PC-3 (cell line): ENCODE measurements around the gene FGGY. TPM values are rescaled to one million over a fixed set of nuclear protein-coding genes. Genes with fewer than 3 reads are reported as not detected.
A peak's percentile ranks its signal among the peaks of the same experiment; 100 is the strongest.

Experiments
- ATAC-seq: fragments of 200-7000 bp; cut with Tn5 transposase; 2 replicates; pipeline ENCODE4 v1.9.1; 2020; ENCODE audit warnings: mild to moderate bottlenecking, moderate library complexity
- BruUV-seq: library from RNA; stranded (reverse); fragments of 400-500 nt; replicated peaks from 2 replicates; lab custom pipeline; 2021; lab: Mats Ljungman, UMichigan
- CTCF ChIA-PET: fragments of 300-600 bp; sonication (Branson Sonifier 250); formaldehyde crosslinking; loops from one replicate; lab custom pipeline; 2022; ENCODE audit warnings: antibody characterized with exemption; lab: Charles Lee
- POLR2A ChIA-PET: fragments of 300-600 bp; sonication (Branson Sonifier 250); formaldehyde crosslinking; loops from one replicate; lab custom pipeline; 2022; ENCODE audit warnings: antibody characterized with exemption; ENCODE audit not compliant: unreplicated experiment; lab: Charles Lee
- DNase-seq: peaks from one replicate; pipeline ENCODE4 v3.0.0-alpha.2; 2015
- H2AFZ ChIP-seq: fragments of 300-600 bp; sonication (generic); 2 replicates; pipeline ENCODE4 v1.6.0; 2016; ENCODE audit warnings: antibody characterized with exemption, low read length
- H3F3A ChIP-seq: fragments of 300-600 bp; sonication (generic); one replicate; pipeline ENCODE4 v1.6.0; 2017; ENCODE audit warnings: antibody characterized with exemption, low read length, control low read depth, mild to moderate bottlenecking; ENCODE audit not compliant: unreplicated experiment
- H3K27ac ChIP-seq: fragments of 300-600 bp; sonication (generic); 2 replicates; pipeline ENCODE4 v1.5.1; 2016; ENCODE audit warnings: mild to moderate bottlenecking, low read length
- H3K27me3 ChIP-seq: fragments of 300-600 bp; sonication (generic); 2 replicates; pipeline ENCODE4 v1.6.1; 2016; ENCODE audit warnings: low read length, mixed read lengths
- H3K36me3 ChIP-seq: fragments of 300-600 bp; sonication (generic); 2 replicates; pipeline ENCODE4 v1.6.1; 2016; ENCODE audit warnings: low read depth, mixed run types, low read length, mixed read lengths
- H3K4me1 ChIP-seq: fragments of 300-600 bp; sonication (generic); 2 replicates; pipeline ENCODE4 v1.5.1; 2016; ENCODE audit warnings: low read length; ENCODE audit not compliant: insufficient read depth
- H3K4me2 ChIP-seq: fragments of 300-600 bp; sonication (generic); 2 replicates; pipeline ENCODE4 v1.6.0; 2016; ENCODE audit warnings: low read length
- H3K4me3 ChIP-seq: fragments of 300-600 bp; sonication (generic); 2 replicates; pipeline ENCODE4 v1.5.1; 2016; ENCODE audit warnings: mild to moderate bottlenecking, low read length, mixed read lengths
- H3K79me2 ChIP-seq: fragments of 300-600 bp; sonication (generic); 2 replicates; pipeline ENCODE4 v1.6.1; 2017; ENCODE audit warnings: low read length, mixed read lengths
- H3K9ac ChIP-seq: fragments of 300-600 bp; sonication (generic); 2 replicates; pipeline ENCODE4 v1.6.0; 2016; ENCODE audit warnings: mild to moderate bottlenecking, low read length
- H3K9me2 ChIP-seq: fragments of 300-600 bp; sonication (generic); replicated peaks from 2 replicates; pipeline ENCODE4 v1.6.1; 2016; ENCODE audit warnings: mixed run types, low read length, mixed read lengths
- H3K9me3 ChIP-seq: fragments of 300-600 bp; sonication (generic); 2 replicates; pipeline ENCODE4 v1.6.1; 2016; ENCODE audit warnings: low read length, mixed read lengths
- H4K20me1 ChIP-seq: fragments of 300-600 bp; sonication (generic); 2 replicates; pipeline ENCODE4 v1.6.1; 2016; ENCODE audit warnings: low read length, mixed read lengths
- CTCF ChIP-seq: fragments of 300-600 bp; sonication (generic); conservative IDR thresholded peaks from 2 replicates; pipeline ENCODE4 v1.5.1; 2017; ENCODE audit warnings: antibody characterized with exemption, low read depth, mild to moderate bottlenecking, low read length
- EZH2 ChIP-seq: fragments of 300-600 bp; sonication (generic); IDR thresholded peaks from one replicate; pipeline ENCODE4 v1.6.1; 2017; ENCODE audit warnings: antibody characterized with exemption, mild to moderate bottlenecking, low read length; ENCODE audit not compliant: unreplicated experiment
- EZH2phosphoT487 ChIP-seq: fragments of 300-600 bp; sonication (generic); IDR thresholded peaks from 2 replicates; pipeline ENCODE4 v1.6.1; 2018; ENCODE audit warnings: mild to moderate bottlenecking, antibody characterized with exemption, low read length, borderline replicate concordance
- intact Hi-C: fragments of 100-400 bp; cut with micrococcal nuclease; formaldehyde crosslinking; loops from 2 replicates; pipeline ENCODE4 v1.9.0; 2023
- total RNA-seq: library from RNA; depleted of rRNA; stranded (reverse); fragments of >200 nt; gene quantifications from 2 replicates; pipeline ENCODE4 v1.2.3, GENCODE V29; 2014

The FGGY gene
- total RNA-seq, 1 experiment from 2014 or later, result 7.4 TPM

- H4K20me1 ChIP-seq, result no peaks in the 10 kb centered on the region
- ATAC-seq (peak; percentile 84), DNase-seq (peak; percentile 85)
- H2AFZ ChIP-seq, result peak overlapping the region; percentile 19; the same call in 1 of the 2 replicates
- TF ChIP-seq CTCF, result no peak
- TF ChIP-seq EZH2phosphoT487, result no peak
- no peak for TF ChIP-seq EZH2
- BruUV-seq, result no TSS peak
- no peaks in the 10 kb centered on the region for H3K9me2 ChIP-seq
- H3K27ac ChIP-seq, result peak overlapping the region; percentile 94
- POLR2A ChIA-PET, result interaction anchor here (0.5 to 0.7 kb wide), 2 partner anchors 97 to 773 kb away, joined by 3 to 16 read pairs; no protein-coding TSS in a partner anchor
- peaks cover 25% of the 10 kb centered on the region for H3K4me1 ChIP-seq
- no peaks in the 10 kb centered on the region for H3K79me2 ChIP-seq
- H3F3A ChIP-seq, result no peaks in the 10 kb centered on the region
- peak overlapping the region; percentile 60 for H3K4me2 ChIP-seq
- no peak overlapping the region for H3K4me3 ChIP-seq
- no peaks in the 10 kb centered on the region for H3K36me3 ChIP-seq
- CTCF ChIA-PET, result interaction anchor here (0.6 to 0.7 kb wide), 3 partner anchors 14 to 103 kb away, joined by 3 to 15 read pairs (median 5); no protein-coding TSS in a partner anchor
- H3K9ac ChIP-seq, result peak overlapping the region; percentile 79
- no peaks in the 10 kb centered on the region for H3K27me3 ChIP-seq
- intact Hi-C loops, result loop anchor here (1.0 to 10.0 kb wide), 6 partner anchors 26 to 812 kb away; partner anchors contain the start of genes FGGY and JUN
- H3K9me3 ChIP-seq, result no peaks in the 10 kb centered on the region
Measured at GRCh38 chr1:59596432-59596831, 299.5 kb downstream of the FGGY start.

- TF ChIP-seq EZH2phosphoT487, result no peak
- TF ChIP-seq CTCF, result no peak
- no peak for TF ChIP-seq EZH2
- intact Hi-C loops, result loop anchor here (1.0 to 10.0 kb wide), 6 partner anchors 27 to 812 kb away; partner anchors contain the start of genes FGGY and JUN
- H3K9ac ChIP-seq, result peak overlapping the region; percentile 62
- peak overlapping the region; percentile 94 for H3K27ac ChIP-seq
- H3F3A ChIP-seq, result no peaks in the 10 kb centered on the region
- POLR2A ChIA-PET, result interaction anchor here (0.7 kb wide), 1 partner anchor 97 kb away, joined by 16 read pairs; no protein-coding TSS in a partner anchor
- ATAC-seq (no peak), DNase-seq (no peak)
- peak overlapping the region; percentile 60 for H3K4me2 ChIP-seq
- H3K4me1 ChIP-seq, result peaks cover 25% of the 10 kb centered on the region
- TSS peak; percentile 71 for BruUV-seq
- no peaks in the 10 kb centered on the region for H3K79me2 ChIP-seq
- no peak overlapping the region for H3K4me3 ChIP-seq
- no peaks in the 10 kb centered on the region for H3K27me3 ChIP-seq
- H3K36me3 ChIP-seq, result no peaks in the 10 kb centered on the region
- CTCF ChIA-PET, result interaction anchor here (0.7 kb wide), 1 partner anchor 102 kb away, joined by 15 read pairs; no protein-coding TSS in a partner anchor
- no peaks in the 10 kb centered on the region for H3K9me3 ChIP-seq
- H2AFZ ChIP-seq, result peak overlapping the region; percentile 19; the same call in 1 of the 2 replicates
- no peaks in the 10 kb centered on the region for H4K20me1 ChIP-seq
- no peaks in the 10 kb centered on the region for H3K9me2 ChIP-seq
Measured at GRCh38 chr1:59596956-59597355, 300.1 kb downstream of the FGGY start.
